H9 (cell line): ENCODE measurements around the gene TNIK. TPM values are rescaled to one million over a fixed set of nuclear protein-coding genes. Genes with fewer than 3 reads are reported as not detected.

Experiments
- DNase-seq: peaks from one replicate; pipeline ENCODE4 v3.0.0-alpha.2; 2017
- H2AFZ ChIP-seq: one replicate; pipeline ENCODE4 v1.6.1; 2013; ENCODE audit warnings: mild to moderate bottlenecking, low read length, control low read depth, moderate library complexity
- H2AK5ac ChIP-seq: 2 replicates; pipeline ENCODE4 v1.6.1; 2013; ENCODE audit warnings: low read length, control low read depth, mixed read lengths; ENCODE audit not compliant: insufficient read length
- H2BK120ac ChIP-seq: one replicate; pipeline ENCODE4 v1.6.1; 2013; ENCODE audit warnings: low read depth, mild to moderate bottlenecking, low read length, control low read depth, inconsistent platforms; ENCODE audit not compliant: poor library complexity, severe bottlenecking
- H2BK12ac ChIP-seq: 2 replicates; pipeline ENCODE4 v1.6.1; 2013; ENCODE audit warnings: low read length, control low read depth, mixed read lengths, low read depth; ENCODE audit not compliant: insufficient read length
- H2BK15ac ChIP-seq: 2 replicates; pipeline ENCODE4 v1.6.1; 2013; ENCODE audit warnings: low read depth, low read length, control low read depth
- H2BK20ac ChIP-seq: one replicate; pipeline ENCODE4 v1.6.1; 2013; ENCODE audit warnings: low read depth, mild to moderate bottlenecking, low read length, control low read depth, inconsistent platforms; ENCODE audit not compliant: poor library complexity, severe bottlenecking
- H2BK5ac ChIP-seq: 2 replicates; pipeline ENCODE4 v1.6.1; 2013; ENCODE audit warnings: low read length, control low read depth, mixed read lengths; ENCODE audit not compliant: insufficient read length
- H3K14ac ChIP-seq: 2 replicates; pipeline ENCODE4 v1.6.1; 2013; ENCODE audit warnings: low read length, control low read depth; ENCODE audit not compliant: insufficient read depth
- H3K18ac ChIP-seq: 2 replicates; pipeline ENCODE4 v1.6.1; 2013; ENCODE audit warnings: low read depth, mild to moderate bottlenecking, mixed read lengths, low read length, control low read depth; ENCODE audit not compliant: insufficient read length
- H3K23ac ChIP-seq: 2 replicates; pipeline ENCODE4 v1.6.1; 2013; ENCODE audit warnings: low read length, control low read depth, mixed read lengths, low read depth; ENCODE audit not compliant: insufficient read length
- H3K23me2 ChIP-seq: 2 replicates; pipeline ENCODE4 v1.6.1; 2013; ENCODE audit warnings: low read depth, mild to moderate bottlenecking, mixed read lengths, low read length, control low read depth; ENCODE audit not compliant: insufficient read length, poor library complexity, severe bottlenecking
- H3K27ac ChIP-seq: 2 replicates; pipeline ENCODE4 v1.5.1; 2013; ENCODE audit warnings: low read length, control low read depth, mixed read lengths, low read depth; ENCODE audit not compliant: insufficient read length
- H3K27me3 ChIP-seq: 2 replicates; pipeline ENCODE4 v1.6.1; 2013; ENCODE audit warnings: low read length, control low read depth, inconsistent platforms; ENCODE audit not compliant: insufficient read depth
- H3K4ac ChIP-seq: 2 replicates; pipeline ENCODE4 v1.6.1; 2013; ENCODE audit warnings: low read depth, mild to moderate bottlenecking, control low read depth, inconsistent platforms, low read length, moderate library complexity
- H3K4me1 ChIP-seq: 2 replicates; pipeline ENCODE4 v1.6.1; 2013; ENCODE audit warnings: low read length, control low read depth, inconsistent platforms; ENCODE audit not compliant: insufficient read depth
- H3K4me2 ChIP-seq: 2 replicates; pipeline ENCODE4 v1.6.1; 2013; ENCODE audit warnings: low read length, control low read depth, mixed read lengths; ENCODE audit not compliant: insufficient read length, insufficient read depth
- H3K56ac ChIP-seq: 2 replicates; pipeline ENCODE4 v1.6.1; 2013; ENCODE audit warnings: low read depth, mild to moderate bottlenecking, mixed read lengths, low read length, control low read depth; ENCODE audit not compliant: insufficient read length
- H3K79me1 ChIP-seq: 2 replicates; pipeline ENCODE4 v1.6.1; 2013; ENCODE audit warnings: low read depth, mild to moderate bottlenecking, moderate library complexity, low read length, control low read depth, inconsistent platforms; ENCODE audit not compliant: insufficient read depth, poor library complexity, severe bottlenecking
- H3K79me2 ChIP-seq: 2 replicates; pipeline ENCODE4 v1.6.1; 2013; ENCODE audit warnings: low read length, control low read depth, inconsistent platforms; ENCODE audit not compliant: insufficient read depth
- H3K9ac ChIP-seq: 2 replicates; pipeline ENCODE4 v1.6.1; 2013; ENCODE audit warnings: low read length, control low read depth, mixed read lengths; ENCODE audit not compliant: insufficient read length; ENCODE audit errors: extremely low read depth
- H3K9me3 ChIP-seq: one replicate; pipeline ENCODE4 v1.6.1; 2013; ENCODE audit warnings: low read depth, low read length, inconsistent platforms; ENCODE audit not compliant: control insufficient read depth
- H3T11ph ChIP-seq: one replicate; pipeline ENCODE4 v1.6.1; 2013; ENCODE audit warnings: mild to moderate bottlenecking, low read length, control low read depth, inconsistent platforms
- H4K20me1 ChIP-seq: one replicate; pipeline ENCODE4 v1.6.1; 2013; ENCODE audit not compliant: control insufficient read depth, insufficient read length, insufficient read depth
- H4K5ac ChIP-seq: 2 replicates; pipeline ENCODE4 v1.6.1; 2013; ENCODE audit warnings: low read depth, mild to moderate bottlenecking, mixed read lengths, low read length, control low read depth; ENCODE audit not compliant: insufficient read length
- H4K8ac ChIP-seq: replicated peaks from 2 replicates; pipeline ENCODE4 v1.6.1; 2013; ENCODE audit warnings: low read length, control low read depth, mixed read lengths, low read depth; ENCODE audit not compliant: insufficient read length
- H4K91ac ChIP-seq: 2 replicates; pipeline ENCODE4 v1.6.1; 2013; ENCODE audit warnings: low read depth, mild to moderate bottlenecking, moderate library complexity, mixed read lengths, low read length, control low read depth; ENCODE audit not compliant: insufficient read length
- H3K27ac Mint-ChIP-seq, 3 experiments: 2 replicates in 2 of 3; 3 replicates in 1 of 3; pipeline ENCODE4 v1.8.0; 2020 to 2021; ENCODE audit warnings: mixed read lengths in 3 of 3, mild to moderate bottlenecking in 1 of 3, moderate library complexity in 1 of 3
- H3K27me3 Mint-ChIP-seq: 2 replicates; pipeline ENCODE4 v1.8.0; 2021; ENCODE audit warnings: low read depth, mild to moderate bottlenecking, moderate library complexity, mixed read lengths
- H3K36me3 Mint-ChIP-seq, 3 experiments: 2 replicates in 2 of 3; 3 replicates in 1 of 3; pipeline ENCODE4 v1.8.0; 2020 to 2021; ENCODE audit warnings: low read depth in 3 of 3, mixed read lengths in 3 of 3; ENCODE audit not compliant: insufficient read depth in 1 of 3
- H3K4me1 Mint-ChIP-seq, 2 experiments: 2 replicates each; pipeline ENCODE4 v1.8.0; 2020; ENCODE audit warnings: mixed read lengths in 2 of 2
- H3K4me3 Mint-ChIP-seq, 2 experiments: 2 replicates in 1 of 2; 3 replicates in 1 of 2; pipeline ENCODE4 v1.8.0; 2020 to 2021; ENCODE audit warnings: mild to moderate bottlenecking in 2 of 2, mixed read lengths in 2 of 2, moderate library complexity in 1 of 2
- H3K9me3 Mint-ChIP-seq, 2 experiments: 2 replicates in 1 of 2; 3 replicates in 1 of 2; pipeline ENCODE4 v1.8.0; 2020; ENCODE audit warnings: mild to moderate bottlenecking in 2 of 2, mixed read lengths in 2 of 2, moderate library complexity in 1 of 2
- CTCF ChIP-seq: fragments of 200-600 bp; sonication (generic); conservative IDR thresholded peaks from 3 replicates; pipeline ENCODE4 v1.8.0; 2021; ENCODE audit warnings: antibody characterized with exemption, mild to moderate bottlenecking
- WGBS: extraction: QIAGEN DNeasy Blood & Tissue Kit; methylation state at CpG from one replicate; pipeline ENCODE4 v1.1.7; 2013; ENCODE audit warnings: missing lambda C conversion rate, low lambda C conversion rate, mixed read lengths; ENCODE audit not compliant: insufficient read length; ENCODE audit errors: extremely low coverage; 5-methylcytosine and 5-hydroxymethylcytosine counted together
- long read RNA-seq: library from polyadenylated mRNA; unstranded; transcript quantifications from one replicate; pipeline ENCODE4 v2.0.0, GENCODE V29; 2020
- total RNA-seq: library from RNA; stranded (reverse); gene quantifications from 2 replicates; pipeline ENCODE4 v1.2.1, GENCODE V29; 2021

Gene TNIK
- 10.2 and 15.9 TPM in 2 replicates for total RNA-seq
- long read RNA-seq, partial matches to known transcripts: 2 of 5 reads
- long read RNA-seq, other reads (novel, unspliced or antisense): 2 of 5 reads

GRCh38 chr3:171459942-171460724 is at the start of gene TNIK:
TSS of gene TNIK (minus strand) at chr3:171460405. CDS start at chr3:171460063, 342 bp downstream.
- H3K9me3 Mint-ChIP-seq: peaks cover 0 to 2% of the 10 kb centered on the region in 2 experiments; a peak in 2 of 5 replicates
- Histone ChIP-seq H4K91ac (no peak within 1 kb of the TSS), H3K9me3 (no peaks in the 10 kb centered on the region), H3K56ac (no peak within 1 kb of the TSS), H3T11ph (no peak within 1 kb of the TSS), H2AK5ac (no peak within 1 kb of the TSS), H4K5ac (no peak within 1 kb of the TSS), H3K79me2 (peaks cover 26% of the 10 kb centered on the region; the same call in 1 of the 2 replicates), H3K23ac (no peak within 1 kb of the TSS), H2BK120ac (peak within 1 kb of the TSS; percentile 44), H3K27ac (no peak within 1 kb of the TSS), H2BK12ac (no peak within 1 kb of the TSS), H3K9ac (peak within 1 kb of the TSS; percentile 89), H3K4me2 (peak within 1 kb of the TSS; percentile 94), H2BK5ac (no peak within 1 kb of the TSS), H3K4me1 (peaks cover 5% of the 10 kb centered on the region; the same call in 1 of the 2 replicates), H4K8ac (no peak within 1 kb of the TSS), H4K20me1 (no peaks in the 10 kb centered on the region), H3K14ac (peak within 1 kb of the TSS; percentile 96), H3K4ac (no peak within 1 kb of the TSS; the same call in 1 of the 2 replicates), H3K27me3 (no peaks in the 10 kb centered on the region), H2BK20ac (no peak within 1 kb of the TSS), H2AFZ (no peak within 1 kb of the TSS), H2BK15ac (no peak within 1 kb of the TSS), H3K79me1 (no peaks in the 10 kb centered on the region), H3K18ac (peak within 1 kb of the TSS; percentile 87), H3K23me2 (peaks cover 32% of the 10 kb centered on the region)
- peaks cover 48 to 51% of the 10 kb centered on the region in 2 experiments for H3K4me1 Mint-ChIP-seq
- H3K27me3 Mint-ChIP-seq: peaks cover 47% of the 10 kb centered on the region
- peak within 1 kb of the TSS; percentile 77 to 92 for H3K4me3 Mint-ChIP-seq
- TF ChIP-seq CTCF: peak; percentile 47; the same call in 2 of the 3 replicates
- no CpG with 5 or more reads among the region's 55 CpGs for WGBS
- peak; percentile 87 for DNase-seq
- no peaks in the 10 kb centered on the region; a peak in 1 of 7 replicates for H3K36me3 Mint-ChIP-seq
- H3K27ac Mint-ChIP-seq: peak within 1 kb of the TSS in 1 of 3 experiments; percentile 98; a peak in 4 of 7 replicates
